ENCODE data around the gene CD2. TPM values are rescaled to one million over a fixed set of nuclear protein-coding genes. Genes with fewer than 3 reads are reported as not detected.

Gene CD2
- total RNA-seq, 4 donors from 2014 or later, result 0.42 to 4.3 (median 0.90) TPM

DNA sequence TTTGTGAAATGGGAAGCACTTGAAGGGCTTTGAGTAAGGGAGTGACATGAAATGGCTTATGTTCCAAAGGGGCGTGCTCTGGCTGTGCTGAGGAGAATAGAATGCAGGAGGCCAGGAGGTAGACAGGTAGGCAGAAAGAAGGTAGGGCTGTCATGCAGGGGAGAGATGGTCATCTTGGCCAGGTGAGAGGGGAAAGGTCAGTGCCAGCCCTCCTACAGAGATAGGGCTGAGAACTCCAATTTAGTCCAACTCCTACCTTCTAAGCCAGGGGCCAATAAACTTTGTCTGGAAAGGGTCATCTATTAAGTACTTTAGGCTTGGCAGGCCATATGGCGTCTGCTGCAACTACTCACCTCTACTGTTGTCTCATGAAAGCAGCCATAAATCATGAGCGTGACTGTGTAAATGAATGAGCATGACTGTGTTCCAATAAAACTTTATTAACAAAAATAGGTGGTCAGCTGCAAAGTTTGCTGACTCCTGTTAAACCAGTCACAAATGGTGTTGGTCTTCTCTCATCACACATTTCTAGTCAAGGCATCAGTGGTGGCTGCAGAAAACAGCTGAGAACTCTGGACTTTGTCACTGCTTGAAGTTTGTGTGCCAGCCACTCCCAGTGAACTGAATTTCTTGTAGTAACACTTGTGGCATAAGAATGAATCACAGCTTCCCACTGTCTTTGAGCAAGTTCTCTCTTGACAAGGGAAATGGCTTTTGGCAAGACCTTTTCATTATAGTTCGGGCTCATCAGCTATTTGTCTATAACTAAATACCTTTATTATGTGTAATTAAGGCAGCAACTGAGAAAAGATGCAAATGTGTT, 32.0 kb upstream of the CD2 start:
- intact Hi-C loops (cut with DNase I), result no loop called here
- H3K4me1 ChIP-seq, result no peaks in the 10 kb centered on the region

DNA sequence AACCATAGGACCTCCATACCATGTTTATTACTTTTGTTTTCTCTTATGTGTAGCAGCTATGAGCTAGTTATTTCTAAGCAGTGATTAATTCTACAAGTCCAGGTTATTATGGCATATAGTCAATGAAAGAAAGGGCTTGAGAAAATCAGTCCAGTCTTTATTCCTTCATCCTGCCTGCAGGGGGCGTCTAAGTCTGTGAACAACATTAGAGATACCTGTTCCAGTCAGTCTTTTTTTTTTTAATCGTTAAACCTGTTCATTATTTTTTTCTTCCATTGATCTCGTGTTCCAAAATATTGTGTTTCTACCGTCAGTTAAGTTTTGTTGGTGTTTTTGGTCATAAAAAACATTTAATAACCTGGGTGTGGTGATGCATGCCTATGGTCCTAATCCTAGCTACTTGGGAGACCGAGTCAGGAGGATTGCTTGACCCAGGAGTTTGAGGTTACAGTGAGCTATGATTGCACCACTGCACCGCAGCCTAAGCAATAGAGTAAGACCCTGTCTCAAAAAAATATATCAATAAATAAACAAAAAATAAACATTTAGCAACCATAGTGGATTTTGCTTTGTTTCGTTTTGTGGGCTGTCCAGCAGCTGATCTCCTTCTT, 29.4 kb upstream of the CD2 start:
- TF ChIP-seq POLR2A (IDR thresholded peaks at IDR 0.05; ENCODE audit: low read depth), result no peak
- TF ChIP-seq, protein P1, sequence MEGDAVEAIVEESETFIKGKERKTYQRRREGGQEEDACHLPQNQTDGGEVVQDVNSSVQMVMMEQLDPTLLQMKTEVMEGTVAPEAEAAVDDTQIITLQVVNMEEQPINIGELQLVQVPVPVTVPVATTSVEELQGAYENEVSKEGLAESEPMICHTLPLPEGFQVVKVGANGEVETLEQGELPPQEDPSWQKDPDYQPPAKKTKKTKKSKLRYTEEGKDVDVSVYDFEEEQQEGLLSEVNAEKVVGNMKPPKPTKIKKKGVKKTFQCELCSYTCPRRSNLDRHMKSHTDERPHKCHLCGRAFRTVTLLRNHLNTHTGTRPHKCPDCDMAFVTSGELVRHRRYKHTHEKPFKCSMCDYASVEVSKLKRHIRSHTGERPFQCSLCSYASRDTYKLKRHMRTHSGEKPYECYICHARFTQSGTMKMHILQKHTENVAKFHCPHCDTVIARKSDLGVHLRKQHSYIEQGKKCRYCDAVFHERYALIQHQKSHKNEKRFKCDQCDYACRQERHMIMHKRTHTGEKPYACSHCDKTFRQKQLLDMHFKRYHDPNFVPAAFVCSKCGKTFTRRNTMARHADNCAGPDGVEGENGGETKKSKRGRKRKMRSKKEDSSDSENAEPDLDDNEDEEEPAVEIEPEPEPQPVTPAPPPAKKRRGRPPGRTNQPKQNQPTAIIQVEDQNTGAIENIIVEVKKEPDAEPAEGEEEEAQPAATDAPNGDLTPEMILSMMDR (IDR thresholded peaks at IDR 0.05), result peak; percentile 49 to 68 (median 58)
- Histone ChIP-seq H3K27me3 (no peaks in the 10 kb centered on the region), H3K27ac (replicated peaks in 1 of 4) (no peak overlapping the region), H3K36me3 (no peaks in the 10 kb centered on the region), H3K4me3 (no peak overlapping the region), H3K9me3 (no peaks in the 10 kb centered on the region), H3K4me1 (no peaks in the 10 kb centered on the region)
- 60% methylated on average over 7 of the region's 7 CpGs for WGBS
- intact Hi-C loops (cut with DNase I), result loop anchor here (5.0 kb wide), 1 partner anchor 52 kb away; no protein-coding TSS in a partner anchor
- DNase-seq (ENCODE audit: extremely low spot score), result no peak

More for the DNA sequence above, 32.0 kb upstream of the CD2 start:
- no peak overlapping the region for H3K4me3 ChIP-seq
- H3K9me3 ChIP-seq, result no peaks in the 10 kb centered on the region
- 93% methylated on average over 4 of the region's 4 CpGs for WGBS
- no peak overlapping the region for H3K27ac ChIP-seq (replicated peaks in 1 of 4)
- TF ChIP-seq POLR2A (IDR thresholded peaks at IDR 0.05; ENCODE audit: low read depth) (no peak), EP300 (IDR thresholded peaks at IDR 0.05) (no peak), POLR2AphosphoS5 (IDR thresholded peaks at IDR 0.05) (no peak)
- TF ChIP-seq, protein P1 (IDR thresholded peaks at IDR 0.05), result no peak
- no peaks in the 10 kb centered on the region for H3K27me3 ChIP-seq
- no peak for DNase-seq (ENCODE audit: extremely low spot score)
- no peaks in the 10 kb centered on the region for H3K36me3 ChIP-seq

DNA sequence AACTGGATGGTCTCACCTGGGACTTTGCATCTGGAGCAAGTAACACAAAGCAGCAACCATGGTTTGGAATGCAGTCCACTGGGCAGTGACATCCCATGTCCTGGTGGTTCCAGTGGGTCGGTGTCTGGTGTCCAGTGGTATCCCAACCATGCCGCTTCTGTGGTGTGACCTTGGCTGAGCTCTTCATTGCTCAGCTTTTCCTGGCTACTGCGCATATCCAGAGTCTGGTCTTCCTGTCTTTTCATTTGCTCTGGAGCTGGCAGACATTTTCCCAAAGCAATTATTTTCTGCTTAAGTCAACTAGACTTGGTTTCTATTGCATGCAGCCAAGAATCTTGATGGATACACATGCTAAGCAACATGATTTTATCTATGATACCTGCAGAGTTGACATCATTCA, 28.4 kb upstream of the CD2 start:
- H3K36me3 ChIP-seq, result no peaks in the 10 kb centered on the region
- H3K4me3 ChIP-seq, result no peak overlapping the region
- H3K27me3 ChIP-seq, result no peaks in the 10 kb centered on the region
- TF ChIP-seq POLR2AphosphoS5 (IDR thresholded peaks at IDR 0.05) (no peak), EP300 (IDR thresholded peaks at IDR 0.05) (no peak), POLR2A (IDR thresholded peaks at IDR 0.05; ENCODE audit: low read depth) (no peak)
- TF ChIP-seq, protein P1 (IDR thresholded peaks at IDR 0.05), result no peak
- H3K27ac ChIP-seq (replicated peaks in 1 of 4), result no peak overlapping the region
- H3K9me3 ChIP-seq, result no peaks in the 10 kb centered on the region
- no peak for DNase-seq (ENCODE audit: extremely low spot score)
- intact Hi-C loops (cut with DNase I), result loop anchor here (5.0 kb wide), 1 partner anchor 52 kb away; no protein-coding TSS in a partner anchor
- WGBS, result 84% methylated on average over 3 of the region's 3 CpGs
- H3K4me1 ChIP-seq, result no peaks in the 10 kb centered on the region

DNA sequence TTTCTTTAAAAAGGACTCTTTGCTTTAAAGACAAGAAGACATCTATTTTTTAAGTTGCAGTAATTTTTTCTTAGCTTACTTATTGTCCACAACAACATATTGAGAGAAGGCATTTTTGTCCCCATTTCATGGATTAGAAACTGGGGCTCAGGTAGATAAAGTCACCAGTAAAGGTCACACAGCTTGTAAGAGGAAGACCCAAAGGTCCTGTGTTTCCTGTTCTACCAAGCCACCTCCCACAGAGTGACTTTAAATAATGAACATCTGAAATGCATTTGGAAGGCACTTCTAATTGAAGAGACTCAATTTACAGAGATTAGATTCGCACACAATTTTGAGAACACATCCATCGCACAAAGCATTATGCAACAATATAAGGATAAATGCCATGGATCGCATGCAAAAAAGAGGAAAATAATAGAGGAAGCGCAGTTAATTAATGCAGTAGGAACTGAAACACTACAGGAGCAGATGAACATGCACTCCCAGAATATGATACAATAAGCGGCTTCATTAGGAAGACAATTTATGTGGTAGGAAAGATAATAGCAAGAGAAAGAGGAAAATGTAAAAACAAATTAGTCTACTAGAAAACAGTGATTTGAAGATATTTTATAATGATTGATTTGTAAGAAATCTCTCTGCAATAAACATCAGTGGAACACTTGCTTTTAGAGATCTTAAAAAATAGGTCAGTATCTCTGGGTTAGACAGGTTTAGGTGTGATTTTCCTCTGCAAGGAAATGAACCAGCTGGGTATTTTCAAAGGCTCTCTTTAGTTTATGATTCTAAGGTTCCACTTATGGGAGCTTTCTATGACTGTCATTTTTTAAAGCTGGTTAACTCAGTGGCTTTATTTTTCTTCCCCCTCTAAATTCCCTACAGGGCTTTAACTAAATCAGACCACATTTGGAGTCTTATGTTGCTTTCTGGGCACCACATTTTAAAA, 27.1 kb upstream of the CD2 start:
- WGBS, result 76% methylated on average over 5 of the region's 5 CpGs

More for the DNA sequence above, 27.1 kb upstream of the CD2 start:
- intact Hi-C loops (cut with DNase I), result loop anchor here (5.0 kb wide), 1 partner anchor 50 kb away; no protein-coding TSS in a partner anchor
- TF ChIP-seq, protein P1 (IDR thresholded peaks at IDR 0.05), result no peak
- TF ChIP-seq EP300 (IDR thresholded peaks at IDR 0.05), result no peak
- no peak for TF ChIP-seq POLR2A (IDR thresholded peaks at IDR 0.05; ENCODE audit: low read depth)
- no peak for TF ChIP-seq POLR2AphosphoS5 (IDR thresholded peaks at IDR 0.05)
- Histone ChIP-seq H3K9me3 (no peaks in the 10 kb centered on the region), H3K27me3 (no peaks in the 10 kb centered on the region), H3K4me3 (no peak overlapping the region), H3K4me1 (no peaks in the 10 kb centered on the region), H3K27ac (replicated peaks in 1 of 4) (no peak overlapping the region), H3K36me3 (no peaks in the 10 kb centered on the region)
- no peak for DNase-seq (ENCODE audit: extremely low spot score)

Data from esophagus muscularis mucosa (tissue), 4 donors.